ENCODE data around the gene LRRK1. TPM values are rescaled to one million over a fixed set of nuclear protein-coding genes. Genes with fewer than 3 reads are reported as not detected.

The LRRK1 gene
- total and polyA plus RNA-seq, 2 experiments from 2014 or later, result 2.6 to 4.5 TPM

DNA sequence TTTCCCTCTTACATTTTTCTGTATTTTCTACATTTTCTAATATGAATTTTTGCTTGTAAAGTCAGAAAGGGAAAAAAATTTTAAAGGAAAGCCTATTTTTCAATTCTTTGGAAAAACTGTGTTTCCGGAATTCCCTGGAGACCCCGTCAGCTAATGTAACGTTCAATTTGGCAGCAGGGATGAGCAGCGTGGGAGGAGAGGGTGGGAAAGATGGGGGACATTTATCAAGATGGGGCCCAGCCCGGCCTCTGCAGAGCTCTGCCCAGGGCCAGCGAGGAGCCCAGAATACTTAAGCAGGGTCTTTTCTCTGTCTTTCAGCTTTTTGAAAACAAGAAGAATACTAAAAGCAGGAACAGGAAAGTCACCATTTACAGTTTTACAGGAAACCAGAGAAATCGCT is 129.0 kb downstream of the LRRK1 start:
- Mint-ChIP-seq H3K36me3 (ENCODE audit: low read depth) (no peaks in the 10 kb centered on the region), H3K27ac (no peak overlapping the region), H3K27me3 (ENCODE audit: insufficient read depth, low read depth, poor library complexity) (peaks cover 30% of the 10 kb centered on the region), H3K4me3 (no peak overlapping the region), H3K4me1 (peaks cover 36% of the 10 kb centered on the region), H3K9me3 (no peaks in the 10 kb centered on the region)
- ATAC-seq, result no peak
- no peak overlapping the region for H3K27ac ChIP-seq (ENCODE audit: low read depth)
- H3K79me2 ChIP-seq (replicated peaks; ENCODE audit: insufficient read depth), result no peaks in the 10 kb centered on the region
- H2AFZ ChIP-seq, result no peak overlapping the region
- no peaks in the 10 kb centered on the region for H4K20me1 ChIP-seq (replicated peaks; ENCODE audit: insufficient read depth)
- DNase-seq (ENCODE audit: low spot score), result no peak
- no peaks in the 10 kb centered on the region for H3K27me3 ChIP-seq (ENCODE audit: insufficient read depth)
- H3K9me2 ChIP-seq (ENCODE audit: insufficient read depth), result no peaks in the 10 kb centered on the region
- H3K4me2 ChIP-seq, result no peak overlapping the region
- no peaks in the 10 kb centered on the region for H3K36me3 ChIP-seq (ENCODE audit: insufficient read depth)
- no peak for TF ChIP-seq NANOG (IDR thresholded peaks at IDR 0.05; ENCODE audit: borderline replicate concordance)
- TF ChIP-seq EZH2phosphoT487 (IDR thresholded peaks at IDR 0.05; ENCODE audit: unreplicated experiment), result no peak
- TF ChIP-seq STAT1 (IDR thresholded peaks at IDR 0.05; ENCODE audit: unreplicated experiment), result no peak
- no peak for TF ChIP-seq ETS1 (IDR thresholded peaks at IDR 0.05)
- no peak for TF ChIP-seq ZNF114 (CRISPR knock-in tag; IDR thresholded peaks at IDR 0.05)
- no peak for TF ChIP-seq EZH2 (IDR thresholded peaks at IDR 0.05; ENCODE audit: low read depth, unreplicated experiment)
- TF ChIP-seq, protein P1, sequence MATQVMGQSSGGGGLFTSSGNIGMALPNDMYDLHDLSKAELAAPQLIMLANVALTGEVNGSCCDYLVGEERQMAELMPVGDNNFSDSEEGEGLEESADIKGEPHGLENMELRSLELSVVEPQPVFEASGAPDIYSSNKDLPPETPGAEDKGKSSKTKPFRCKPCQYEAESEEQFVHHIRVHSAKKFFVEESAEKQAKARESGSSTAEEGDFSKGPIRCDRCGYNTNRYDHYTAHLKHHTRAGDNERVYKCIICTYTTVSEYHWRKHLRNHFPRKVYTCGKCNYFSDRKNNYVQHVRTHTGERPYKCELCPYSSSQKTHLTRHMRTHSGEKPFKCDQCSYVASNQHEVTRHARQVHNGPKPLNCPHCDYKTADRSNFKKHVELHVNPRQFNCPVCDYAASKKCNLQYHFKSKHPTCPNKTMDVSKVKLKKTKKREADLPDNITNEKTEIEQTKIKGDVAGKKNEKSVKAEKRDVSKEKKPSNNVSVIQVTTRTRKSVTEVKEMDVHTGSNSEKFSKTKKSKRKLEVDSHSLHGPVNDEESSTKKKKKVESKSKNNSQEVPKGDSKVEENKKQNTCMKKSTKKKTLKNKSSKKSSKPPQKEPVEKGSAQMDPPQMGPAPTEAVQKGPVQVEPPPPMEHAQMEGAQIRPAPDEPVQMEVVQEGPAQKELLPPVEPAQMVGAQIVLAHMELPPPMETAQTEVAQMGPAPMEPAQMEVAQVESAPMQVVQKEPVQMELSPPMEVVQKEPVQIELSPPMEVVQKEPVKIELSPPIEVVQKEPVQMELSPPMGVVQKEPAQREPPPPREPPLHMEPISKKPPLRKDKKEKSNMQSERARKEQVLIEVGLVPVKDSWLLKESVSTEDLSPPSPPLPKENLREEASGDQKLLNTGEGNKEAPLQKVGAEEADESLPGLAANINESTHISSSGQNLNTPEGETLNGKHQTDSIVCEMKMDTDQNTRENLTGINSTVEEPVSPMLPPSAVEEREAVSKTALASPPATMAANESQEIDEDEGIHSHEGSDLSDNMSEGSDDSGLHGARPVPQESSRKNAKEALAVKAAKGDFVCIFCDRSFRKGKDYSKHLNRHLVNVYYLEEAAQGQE (IDR thresholded peaks at IDR 0.05; ENCODE audit: unreplicated experiment), result no peak
- TF ChIP-seq ZNF331 (CRISPR knock-in tag; IDR thresholded peaks at IDR 0.05; ENCODE audit: low read depth), result no peak
- no peak for TF ChIP-seq JUNB (IDR thresholded peaks at IDR 0.05; ENCODE audit: unreplicated experiment)
- no peak for TF ChIP-seq CREB1 (CRISPR knock-in tag; IDR thresholded peaks at IDR 0.05; ENCODE audit: low read depth)
- TF ChIP-seq POLR2AphosphoS5 (IDR thresholded peaks at IDR 0.05; ENCODE audit: low read depth), result no peak
- TF ChIP-seq, protein P2, sequence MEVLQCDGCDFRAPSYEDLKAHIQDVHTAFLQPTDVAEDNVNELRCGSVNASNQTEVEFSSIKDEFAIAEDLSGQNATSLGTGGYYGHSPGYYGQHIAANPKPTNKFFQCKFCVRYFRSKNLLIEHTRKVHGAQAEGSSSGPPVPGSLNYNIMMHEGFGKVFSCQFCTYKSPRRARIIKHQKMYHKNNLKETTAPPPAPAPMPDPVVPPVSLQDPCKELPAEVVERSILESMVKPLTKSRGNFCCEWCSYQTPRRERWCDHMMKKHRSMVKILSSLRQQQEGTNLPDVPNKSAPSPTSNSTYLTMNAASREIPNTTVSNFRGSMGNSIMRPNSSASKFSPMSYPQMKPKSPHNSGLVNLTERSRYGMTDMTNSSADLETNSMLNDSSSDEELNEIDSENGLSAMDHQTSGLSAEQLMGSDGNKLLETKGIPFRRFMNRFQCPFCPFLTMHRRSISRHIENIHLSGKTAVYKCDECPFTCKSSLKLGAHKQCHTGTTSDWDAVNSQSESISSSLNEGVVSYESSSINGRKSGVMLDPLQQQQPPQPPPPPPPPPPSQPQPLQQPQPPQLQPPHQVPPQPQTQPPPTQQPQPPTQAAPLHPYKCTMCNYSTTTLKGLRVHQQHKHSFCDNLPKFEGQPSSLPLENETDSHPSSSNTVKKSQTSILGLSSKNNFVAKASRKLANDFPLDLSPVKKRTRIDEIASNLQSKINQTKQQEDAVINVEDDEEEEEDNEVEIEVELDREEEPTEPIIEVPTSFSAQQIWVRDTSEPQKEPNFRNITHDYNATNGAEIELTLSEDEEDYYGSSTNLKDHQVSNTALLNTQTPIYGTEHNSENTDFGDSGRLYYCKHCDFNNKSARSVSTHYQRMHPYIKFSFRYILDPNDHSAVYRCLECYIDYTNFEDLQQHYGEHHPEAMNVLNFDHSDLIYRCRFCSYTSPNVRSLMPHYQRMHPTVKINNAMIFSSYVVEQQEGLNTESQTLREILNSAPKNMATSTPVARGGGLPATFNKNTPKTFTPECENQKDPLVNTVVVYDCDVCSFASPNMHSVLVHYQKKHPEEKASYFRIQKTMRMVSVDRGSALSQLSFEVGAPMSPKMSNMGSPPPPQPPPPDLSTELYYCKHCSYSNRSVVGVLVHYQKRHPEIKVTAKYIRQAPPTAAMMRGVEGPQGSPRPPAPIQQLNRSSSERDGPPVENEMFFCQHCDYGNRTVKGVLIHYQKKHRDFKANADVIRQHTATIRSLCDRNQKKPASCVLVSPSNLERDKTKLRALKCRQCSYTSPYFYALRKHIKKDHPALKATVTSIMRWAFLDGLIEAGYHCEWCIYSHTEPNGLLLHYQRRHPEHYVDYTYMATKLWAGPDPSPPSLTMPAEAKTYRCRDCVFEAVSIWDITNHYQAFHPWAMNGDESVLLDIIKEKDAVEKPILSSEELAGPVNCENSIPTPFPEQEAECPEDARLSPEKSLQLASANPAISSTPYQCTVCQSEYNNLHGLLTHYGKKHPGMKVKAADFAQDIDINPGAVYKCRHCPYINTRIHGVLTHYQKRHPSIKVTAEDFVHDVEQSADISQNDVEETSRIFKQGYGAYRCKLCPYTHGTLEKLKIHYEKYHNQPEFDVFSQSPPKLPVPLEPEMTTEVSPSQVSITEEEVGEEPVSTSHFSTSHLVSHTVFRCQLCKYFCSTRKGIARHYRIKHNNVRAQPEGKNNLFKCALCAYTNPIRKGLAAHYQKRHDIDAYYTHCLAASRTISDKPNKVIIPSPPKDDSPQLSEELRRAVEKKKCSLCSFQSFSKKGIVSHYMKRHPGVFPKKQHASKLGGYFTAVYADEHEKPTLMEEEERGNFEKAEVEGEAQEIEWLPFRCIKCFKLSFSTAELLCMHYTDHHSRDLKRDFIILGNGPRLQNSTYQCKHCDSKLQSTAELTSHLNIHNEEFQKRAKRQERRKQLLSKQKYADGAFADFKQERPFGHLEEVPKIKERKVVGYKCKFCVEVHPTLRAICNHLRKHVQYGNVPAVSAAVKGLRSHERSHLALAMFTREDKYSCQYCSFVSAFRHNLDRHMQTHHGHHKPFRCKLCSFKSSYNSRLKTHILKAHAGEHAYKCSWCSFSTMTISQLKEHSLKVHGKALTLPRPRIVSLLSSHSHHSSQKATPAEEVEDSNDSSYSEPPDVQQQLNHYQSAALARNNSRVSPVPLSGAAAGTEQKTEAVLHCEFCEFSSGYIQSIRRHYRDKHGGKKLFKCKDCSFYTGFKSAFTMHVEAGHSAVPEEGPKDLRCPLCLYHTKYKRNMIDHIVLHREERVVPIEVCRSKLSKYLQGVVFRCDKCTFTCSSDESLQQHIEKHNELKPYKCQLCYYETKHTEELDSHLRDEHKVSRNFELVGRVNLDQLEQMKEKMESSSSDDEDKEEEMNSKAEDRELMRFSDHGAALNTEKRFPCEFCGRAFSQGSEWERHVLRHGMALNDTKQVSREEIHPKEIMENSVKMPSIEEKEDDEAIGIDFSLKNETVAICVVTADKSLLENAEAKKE (CRISPR knock-in tag; IDR thresholded peaks at IDR 0.05), result no peak
- no peak for TF ChIP-seq CTCF (conservative IDR thresholded peaks at IDR 0.05; ENCODE audit: low read depth in 2 of 2)
- H3F3A ChIP-seq (replicated peaks; ENCODE audit: low read depth), result no peaks in the 10 kb centered on the region
- no peak overlapping the region for H3K4me3 ChIP-seq
- peaks cover 18% of the 10 kb centered on the region for H3K4me1 ChIP-seq (ENCODE audit: insufficient read depth)

All from GM23338 (cell line).